T-helper 2 cell treated with Interferon-gamma antibody and Interleukin-4, amounts not matched to agents 5 μg/mL and 100 μg/mL, for 36 hours (primary cell): ENCODE measurements around the gene PHACTR1.

Experiments
- DNase-seq: peaks from one replicate; pipeline ENCODE4 v3.0.0; 2021; ENCODE audit warnings: low spot score
- H3K27ac Mint-ChIP-seq: one replicate; pipeline ENCODE4 v1.8.0; 2021; ENCODE audit warnings: mild to moderate bottlenecking, mixed read lengths
- H3K27me3 Mint-ChIP-seq: one replicate; pipeline ENCODE4 v1.8.0; 2021; ENCODE audit warnings: low read depth, mixed read lengths
- H3K36me3 Mint-ChIP-seq: one replicate; pipeline ENCODE4 v1.8.0; 2021; ENCODE audit warnings: low read depth, mixed read lengths
- H3K4me1 Mint-ChIP-seq: one replicate; pipeline ENCODE4 v1.8.0; 2021; ENCODE audit warnings: low read depth, mixed read lengths
- H3K4me3 Mint-ChIP-seq: one replicate; pipeline ENCODE4 v1.8.0; 2022; ENCODE audit warnings: mild to moderate bottlenecking, moderate library complexity, mixed read lengths
- H3K9me3 Mint-ChIP-seq: one replicate; pipeline ENCODE4 v1.8.0; 2021; ENCODE audit warnings: mixed read lengths

The PHACTR1 gene

DNA sequence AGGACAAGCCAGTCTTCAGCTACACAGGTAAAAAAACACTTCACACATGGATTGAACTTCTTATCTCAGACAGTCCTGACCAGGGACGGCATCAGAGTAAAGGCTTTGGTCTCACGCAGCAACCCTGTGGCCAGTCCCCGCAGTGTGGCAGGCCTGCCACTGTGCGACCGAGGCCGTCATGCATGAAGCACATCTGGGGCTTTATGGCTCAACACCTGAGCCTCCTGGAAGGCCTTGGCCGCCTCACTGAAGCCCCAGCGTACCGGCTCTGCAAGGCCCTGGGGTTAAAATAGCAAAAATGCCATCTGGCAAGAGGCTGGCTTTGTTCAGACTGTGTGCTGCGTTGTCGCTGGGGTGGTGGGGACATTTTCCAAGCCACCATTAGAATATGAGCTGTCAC lies 579.0 kb downstream of the PHACTR1 start:
- peaks cover 38% of the 10 kb centered on the region for H3K36me3 Mint-ChIP-seq

DNA sequence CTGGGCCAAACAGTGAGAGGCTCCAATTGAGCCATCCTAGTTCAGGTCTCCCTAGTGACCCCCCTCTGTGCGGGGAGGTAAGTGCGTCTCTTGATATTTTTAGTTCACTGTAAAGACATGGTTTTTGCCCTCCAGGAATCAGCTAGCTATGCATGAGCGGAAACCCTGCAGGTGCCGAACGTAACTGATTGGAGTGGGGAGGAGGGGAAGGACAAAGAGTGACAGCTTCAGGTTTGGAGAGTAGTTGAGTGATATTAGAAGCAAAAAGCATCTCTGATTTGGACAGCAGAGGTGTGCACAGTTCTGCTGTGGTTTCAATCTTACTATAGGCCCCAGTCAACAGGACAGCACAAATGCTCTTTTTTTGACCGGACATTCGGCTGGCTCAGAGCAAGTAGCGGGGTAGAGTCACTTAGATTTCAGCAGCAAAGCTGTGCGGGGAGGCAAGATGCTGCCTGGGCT lies 580.0 kb downstream of the PHACTR1 start:
- DNase-seq: no peak
- Mint-ChIP-seq H3K36me3 (peaks cover 33% of the 10 kb centered on the region), H3K9me3 (no peaks in the 10 kb centered on the region), H3K27ac (no peak overlapping the region), H3K4me1 (no peaks in the 10 kb centered on the region), H3K27me3 (no peaks in the 10 kb centered on the region), H3K4me3 (no peak overlapping the region)

More for the DNA sequence above, 579.0 kb downstream of the PHACTR1 start:
- no peak overlapping the region for H3K4me3 Mint-ChIP-seq
- no peaks in the 10 kb centered on the region for H3K27me3 Mint-ChIP-seq
- H3K4me1 Mint-ChIP-seq: no peaks in the 10 kb centered on the region
- H3K9me3 Mint-ChIP-seq: no peaks in the 10 kb centered on the region
- H3K27ac Mint-ChIP-seq: no peak overlapping the region
- no peak for DNase-seq

DNA sequence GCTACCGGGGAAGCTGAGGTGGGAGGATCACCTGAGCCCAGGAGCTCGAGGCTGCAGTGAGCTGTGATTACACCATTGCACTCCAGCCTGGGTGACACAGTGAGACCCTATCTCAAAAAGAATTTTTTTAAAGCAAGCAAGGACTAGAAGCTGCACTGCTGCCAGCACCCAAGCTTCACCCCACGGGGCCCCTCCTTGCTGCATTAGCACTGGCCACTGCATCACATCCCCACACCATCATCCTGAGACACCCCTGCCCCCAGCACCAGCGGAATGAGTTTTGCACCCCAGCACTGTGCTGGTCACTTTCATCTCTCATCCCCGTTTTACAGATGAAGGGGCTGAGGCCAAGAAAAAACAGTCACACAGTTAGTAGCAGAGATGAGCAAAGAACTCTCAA lies 580.8 kb downstream of the PHACTR1 start:
- Mint-ChIP-seq H3K27me3 (no peaks in the 10 kb centered on the region), H3K4me1 (no peaks in the 10 kb centered on the region), H3K36me3 (peaks cover 30% of the 10 kb centered on the region), H3K4me3 (no peak overlapping the region), H3K9me3 (no peaks in the 10 kb centered on the region), H3K27ac (no peak overlapping the region)
- no peak for DNase-seq

DNA sequence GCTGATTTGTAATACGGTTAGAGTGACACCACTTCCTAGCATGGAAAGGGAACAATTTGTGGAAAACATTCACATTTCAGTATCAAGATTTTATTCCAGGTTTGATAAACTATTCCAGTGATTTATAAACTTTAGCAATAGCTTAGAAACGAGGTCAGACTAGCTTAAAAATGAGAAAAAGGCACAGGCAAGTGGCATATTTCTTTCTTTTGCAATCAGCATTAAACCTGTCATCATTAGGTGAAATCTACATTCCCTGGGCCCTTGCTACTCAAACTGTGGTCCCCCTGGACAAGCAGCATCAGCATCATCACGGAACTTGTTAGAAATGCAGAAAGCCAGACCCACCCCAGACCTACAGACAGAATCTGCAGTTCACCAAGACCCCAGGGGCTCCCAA lies 581.9 kb downstream of the PHACTR1 start:
- no peaks in the 10 kb centered on the region for H3K27me3 Mint-ChIP-seq
- peaks cover 31% of the 10 kb centered on the region for H3K36me3 Mint-ChIP-seq
- no peak overlapping the region for H3K4me3 Mint-ChIP-seq
- H3K27ac Mint-ChIP-seq: no peak overlapping the region
- no peak for DNase-seq
- H3K9me3 Mint-ChIP-seq: no peaks in the 10 kb centered on the region
- peaks cover 10% of the 10 kb centered on the region for H3K4me1 Mint-ChIP-seq

DNA sequence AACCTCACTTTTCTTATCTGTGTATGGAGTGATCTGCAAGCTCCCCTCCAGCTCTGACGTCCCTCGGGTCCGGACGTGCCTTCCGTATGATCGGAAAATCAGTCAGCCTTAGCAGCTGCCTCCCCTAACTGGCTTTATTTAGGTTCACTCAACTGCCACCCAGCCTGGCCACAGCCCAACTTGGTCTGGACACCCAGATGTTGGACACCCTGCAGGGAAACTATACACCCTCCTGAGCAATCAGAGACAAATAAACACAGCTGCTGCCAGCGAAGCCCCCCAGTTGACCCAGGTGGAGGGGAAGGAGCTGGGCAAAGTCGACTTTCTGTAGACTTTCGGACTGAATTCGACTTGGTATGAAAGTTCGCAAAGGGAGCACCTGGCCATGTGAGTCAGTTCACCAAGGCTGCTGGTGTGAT lies 582.8 kb downstream of the PHACTR1 start:
- H3K4me3 Mint-ChIP-seq: no peak overlapping the region
- H3K9me3 Mint-ChIP-seq: no peaks in the 10 kb centered on the region
- H3K27ac Mint-ChIP-seq: no peak overlapping the region
- H3K36me3 Mint-ChIP-seq: peaks cover 28% of the 10 kb centered on the region
- H3K4me1 Mint-ChIP-seq: peaks cover 16% of the 10 kb centered on the region
- no peak for DNase-seq
- H3K27me3 Mint-ChIP-seq: no peaks in the 10 kb centered on the region

DNA sequence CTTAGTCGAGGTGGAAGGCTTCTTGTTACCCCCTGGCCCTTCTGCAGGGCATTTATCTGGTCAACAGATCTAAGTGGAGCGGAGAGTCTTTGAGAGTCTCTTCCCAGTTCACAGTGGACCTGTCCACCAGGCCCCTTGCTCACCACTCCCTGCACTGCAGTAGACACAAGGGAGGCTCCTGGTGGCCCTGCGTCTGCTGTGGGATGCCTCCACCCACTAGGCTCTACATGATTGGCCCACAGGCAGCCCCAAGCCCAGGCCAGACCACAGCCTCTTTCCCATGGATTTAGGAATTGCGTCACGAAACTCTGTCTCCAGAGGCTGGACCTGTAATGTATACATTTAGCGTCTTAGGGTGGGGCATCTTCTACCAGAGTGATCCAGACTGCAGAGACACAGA lies 583.4 kb downstream of the PHACTR1 start:
- no peaks in the 10 kb centered on the region for H3K27me3 Mint-ChIP-seq
- no peak for DNase-seq
- no peaks in the 10 kb centered on the region for H3K9me3 Mint-ChIP-seq
- no peak overlapping the region for H3K27ac Mint-ChIP-seq
- H3K4me1 Mint-ChIP-seq: peaks cover 17% of the 10 kb centered on the region
- no peak overlapping the region for H3K4me3 Mint-ChIP-seq
- H3K36me3 Mint-ChIP-seq: peaks cover 26% of the 10 kb centered on the region

DNA sequence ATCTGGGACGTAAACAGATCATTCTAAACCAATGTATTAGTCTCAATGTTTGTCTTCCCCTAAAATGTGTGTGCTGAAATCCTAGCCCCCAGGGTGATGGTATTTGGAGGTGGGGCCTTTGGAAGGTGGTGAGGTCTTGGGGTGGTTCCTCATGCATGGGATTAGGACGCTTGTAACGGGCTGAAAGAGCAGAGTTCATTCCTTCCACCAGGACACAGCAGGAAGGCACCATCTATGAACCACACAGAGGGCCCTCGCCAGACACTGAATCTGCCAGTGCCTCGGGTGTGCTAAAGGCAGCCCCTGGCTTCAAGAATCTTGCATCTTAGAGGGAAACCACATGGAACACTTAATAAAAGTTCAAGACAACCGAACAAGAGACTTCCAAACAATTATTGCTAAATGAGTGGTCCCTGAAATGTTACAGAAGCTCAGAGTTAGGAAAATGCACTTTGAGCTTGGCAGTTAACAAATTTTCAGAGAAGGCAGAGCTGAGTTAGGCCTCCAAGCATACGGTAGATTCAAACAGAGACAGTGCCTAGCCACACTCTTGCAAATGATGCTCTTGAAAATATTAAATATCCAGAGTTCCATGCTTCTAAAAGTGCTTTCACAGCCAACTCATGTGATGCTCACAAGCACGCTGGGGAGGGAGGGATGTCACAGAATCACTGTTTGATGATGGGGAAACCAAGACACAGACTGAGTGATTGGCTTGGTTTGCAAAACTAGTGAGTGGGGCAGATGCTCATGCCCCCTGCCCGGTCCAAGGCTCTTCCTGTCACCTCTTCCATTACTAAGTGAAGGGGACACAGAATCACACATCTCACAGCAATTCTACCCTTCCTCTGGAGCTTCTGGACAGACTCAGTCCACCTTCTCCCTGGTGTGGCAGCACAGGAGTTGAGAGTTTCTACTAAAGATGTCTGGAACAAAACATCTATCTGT lies 584.4 kb downstream of the PHACTR1 start:
- Mint-ChIP-seq H3K4me1 (peaks cover 17% of the 10 kb centered on the region), H3K9me3 (no peaks in the 10 kb centered on the region), H3K27me3 (no peaks in the 10 kb centered on the region), H3K27ac (no peak overlapping the region), H3K36me3 (peaks cover 23% of the 10 kb centered on the region), H3K4me3 (no peak overlapping the region)
- DNase-seq: no peak

DNA sequence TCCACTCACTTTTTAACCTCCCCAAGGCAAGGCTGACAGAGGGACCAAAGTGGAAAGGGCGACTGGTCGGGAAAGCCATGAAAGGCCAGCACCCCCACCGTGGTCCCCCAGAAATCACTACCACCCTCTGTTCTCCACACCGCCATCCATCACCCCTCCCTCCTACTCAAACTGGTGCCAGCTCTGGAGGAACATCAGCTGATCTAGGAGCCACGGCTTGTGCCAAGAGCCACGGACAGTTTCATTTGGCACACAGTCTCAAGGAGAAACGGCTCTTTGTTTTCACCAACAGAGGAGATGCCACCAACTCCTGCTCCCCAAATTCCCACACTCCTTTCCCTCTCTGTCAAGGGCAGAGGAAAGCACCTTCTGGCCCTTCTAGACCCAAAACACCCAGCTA lies 585.7 kb downstream of the PHACTR1 start:
- H3K27me3 Mint-ChIP-seq: no peaks in the 10 kb centered on the region
- peaks cover 31% of the 10 kb centered on the region for H3K36me3 Mint-ChIP-seq
- peaks cover 17% of the 10 kb centered on the region for H3K4me1 Mint-ChIP-seq
- H3K27ac Mint-ChIP-seq: no peak overlapping the region
- no peak overlapping the region for H3K4me3 Mint-ChIP-seq
- DNase-seq: no peak
- H3K9me3 Mint-ChIP-seq: no peaks in the 10 kb centered on the region

DNA sequence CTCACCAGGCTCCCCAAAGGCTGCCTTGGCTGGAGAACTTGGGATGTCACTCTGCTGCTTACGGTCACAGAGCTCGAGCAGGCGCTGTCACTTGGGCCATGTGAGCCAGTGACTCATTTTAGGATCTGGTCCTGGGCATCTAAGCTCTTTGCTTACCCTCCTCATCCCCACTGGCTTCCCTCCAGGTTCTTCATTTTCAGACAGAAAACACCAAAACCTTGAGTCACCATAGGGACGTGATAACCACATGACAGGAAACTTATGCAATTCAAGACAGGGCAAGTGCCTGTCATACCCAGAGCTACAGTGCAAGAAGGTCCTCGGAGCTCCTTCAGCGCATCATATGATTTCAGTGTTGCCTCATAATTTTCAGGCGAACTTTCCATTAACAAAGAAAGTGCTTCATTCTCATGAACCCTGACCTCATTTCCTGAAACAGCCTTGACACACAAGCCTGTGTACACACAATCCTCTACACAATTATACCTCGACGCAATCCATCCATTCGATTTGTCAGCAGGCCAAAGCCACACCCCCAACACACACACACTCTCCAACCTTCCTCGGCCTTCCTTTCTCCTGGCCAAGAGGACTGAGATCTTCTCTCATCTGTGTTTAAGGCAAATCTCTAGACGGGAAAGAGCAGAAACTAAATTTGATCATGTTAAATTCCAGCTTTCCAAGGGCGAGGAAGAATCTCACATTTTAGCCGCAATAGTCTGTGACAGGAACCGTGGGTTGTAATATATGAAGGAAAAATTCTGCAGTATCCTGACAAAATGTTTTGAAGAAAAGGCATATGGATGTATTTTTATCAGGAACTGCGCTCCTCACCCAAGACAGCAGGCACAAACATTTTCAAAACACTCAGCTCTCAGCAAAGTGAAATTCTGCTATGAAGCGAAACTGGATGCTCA lies 586.4 kb downstream of the PHACTR1 start:
- peaks cover 17% of the 10 kb centered on the region for H3K4me1 Mint-ChIP-seq

DNA sequence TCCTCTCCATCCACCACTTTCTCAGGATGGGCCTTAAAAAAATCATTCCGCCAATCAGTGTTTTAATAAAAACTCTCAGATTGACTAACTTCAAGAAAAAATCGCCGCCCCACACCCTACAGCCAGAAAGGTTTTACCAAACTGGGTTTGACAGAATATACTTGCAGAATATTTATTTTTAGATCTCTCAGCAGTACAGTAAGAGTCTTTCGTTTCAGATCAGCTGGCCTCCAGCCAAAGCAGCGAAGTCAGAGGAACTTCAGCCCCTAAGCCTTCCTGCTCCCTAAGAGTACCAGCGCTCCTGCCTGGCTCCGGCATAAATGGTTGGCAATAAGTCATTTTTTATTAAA lies 587.1 kb downstream of the PHACTR1 start:
- Mint-ChIP-seq H3K27me3 (no peaks in the 10 kb centered on the region), H3K4me1 (peaks cover 17% of the 10 kb centered on the region), H3K9me3 (no peaks in the 10 kb centered on the region), H3K4me3 (no peak overlapping the region), H3K27ac (peak overlapping the region; percentile 13), H3K36me3 (peaks cover 32% of the 10 kb centered on the region)
- DNase-seq: no peak

More for the DNA sequence above, 586.4 kb downstream of the PHACTR1 start:
- DNase-seq: peak; percentile 60
- Mint-ChIP-seq H3K4me3 (peak overlapping the region; percentile 1), H3K27ac (peak overlapping the region; percentile 59), H3K36me3 (peaks cover 32% of the 10 kb centered on the region), H3K9me3 (no peaks in the 10 kb centered on the region), H3K27me3 (no peaks in the 10 kb centered on the region)

DNA sequence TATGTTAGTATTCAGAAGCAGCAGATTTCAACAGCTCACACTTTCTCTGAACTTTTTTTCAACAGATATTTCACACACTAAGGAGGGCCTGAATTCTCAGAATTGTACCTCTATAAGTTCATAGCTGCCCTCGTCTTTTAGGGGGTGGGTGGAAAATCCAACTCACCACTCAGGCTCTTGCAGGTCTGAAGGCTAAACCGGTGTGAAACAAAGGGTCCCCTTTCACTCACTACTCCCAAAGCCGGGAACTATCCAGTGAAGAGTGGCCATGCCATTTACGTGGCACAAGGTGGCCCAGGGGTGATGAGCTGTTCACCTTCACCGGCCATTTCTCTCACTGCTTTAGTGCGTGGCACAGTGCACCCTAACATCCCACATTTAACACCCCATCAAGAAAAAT lies 587.5 kb downstream of the PHACTR1 start:
- Mint-ChIP-seq H3K9me3 (no peaks in the 10 kb centered on the region), H3K27ac (peak overlapping the region; percentile 35), H3K4me3 (no peak overlapping the region), H3K27me3 (no peaks in the 10 kb centered on the region), H3K4me1 (peaks cover 17% of the 10 kb centered on the region), H3K36me3 (peaks cover 32% of the 10 kb centered on the region)
- no peak for DNase-seq

DNA sequence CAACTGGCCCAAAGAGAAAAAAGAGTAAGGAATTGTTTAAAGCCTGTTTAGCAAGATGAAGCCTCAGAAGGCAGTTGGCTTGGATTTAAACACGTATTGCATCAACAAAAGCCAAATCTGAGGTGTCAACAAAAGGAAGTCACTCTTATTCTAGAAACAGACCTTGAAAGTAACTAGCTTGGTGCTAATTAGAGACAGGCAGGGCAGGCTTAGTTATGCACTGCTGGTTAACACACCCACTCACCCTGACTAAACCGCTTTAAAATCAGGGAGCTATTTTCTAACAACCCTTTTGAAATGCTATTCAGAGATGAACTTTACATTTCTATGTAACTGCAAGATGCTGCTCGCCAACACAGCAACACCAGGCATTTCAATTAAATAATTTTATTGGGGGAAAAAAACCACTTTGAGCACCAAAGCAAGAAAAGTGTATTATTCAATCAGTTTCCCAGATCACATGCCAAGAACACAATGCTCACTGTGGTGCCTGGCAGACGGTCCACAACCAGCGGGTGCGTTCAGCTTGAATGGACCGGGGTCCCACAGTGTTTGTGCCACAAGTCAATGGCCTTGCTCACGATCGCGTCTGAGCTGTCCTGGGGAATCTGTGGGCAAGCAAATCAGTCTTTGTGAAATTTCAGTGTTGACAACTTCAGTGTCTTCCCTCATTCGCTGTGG lies 588.2 kb downstream of the PHACTR1 start:
- no peak for DNase-seq
- no peaks in the 10 kb centered on the region for H3K27me3 Mint-ChIP-seq

DNA sequence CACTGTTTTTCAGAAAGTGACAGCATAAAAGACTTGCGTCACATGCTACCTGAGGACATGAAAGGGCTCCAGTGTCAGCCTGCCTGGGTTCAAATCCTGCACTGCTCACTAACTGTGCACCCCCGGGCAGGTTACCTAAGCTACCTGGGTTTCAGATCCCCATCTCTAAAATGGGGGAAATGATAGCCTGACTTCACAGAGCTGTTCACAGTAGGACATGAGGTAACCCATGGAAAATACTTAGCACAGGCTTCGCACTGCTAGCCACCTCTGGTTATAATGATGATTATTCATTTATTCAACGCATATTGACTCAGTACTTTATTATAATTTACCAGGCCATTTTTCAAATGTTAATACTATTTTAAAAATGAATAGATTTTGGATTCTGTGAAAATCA lies 588.7 kb downstream of the PHACTR1 start:
- Mint-ChIP-seq H3K4me3 (no peak overlapping the region), H3K27ac (no peak overlapping the region), H3K9me3 (no peaks in the 10 kb centered on the region), H3K4me1 (peaks cover 17% of the 10 kb centered on the region), H3K27me3 (no peaks in the 10 kb centered on the region), H3K36me3 (peaks cover 37% of the 10 kb centered on the region)
- DNase-seq: no peak

More for the DNA sequence above, 588.2 kb downstream of the PHACTR1 start:
- Mint-ChIP-seq H3K9me3 (no peaks in the 10 kb centered on the region), H3K4me1 (peaks cover 17% of the 10 kb centered on the region), H3K36me3 (peaks cover 34% of the 10 kb centered on the region), H3K27ac (peak overlapping the region; percentile 35), H3K4me3 (no peak overlapping the region)
